Stimulated activated CD8-positive, alpha-beta memory T cell treated with anti-CD3 and anti-CD28 coated beads, Interleukin-4, amount 100 ng/mL, for 4 hours (primary cell): ENCODE results near the gene ANO1.

Experiments
- DNase-seq, 2 donors: peaks; one replicate each; pipeline ENCODE4 v3.0.0-alpha.2; 2020; ENCODE audit warnings: low read depth in 2 of 2, low spot score in 1 of 2

The ANO1 gene

DNA sequence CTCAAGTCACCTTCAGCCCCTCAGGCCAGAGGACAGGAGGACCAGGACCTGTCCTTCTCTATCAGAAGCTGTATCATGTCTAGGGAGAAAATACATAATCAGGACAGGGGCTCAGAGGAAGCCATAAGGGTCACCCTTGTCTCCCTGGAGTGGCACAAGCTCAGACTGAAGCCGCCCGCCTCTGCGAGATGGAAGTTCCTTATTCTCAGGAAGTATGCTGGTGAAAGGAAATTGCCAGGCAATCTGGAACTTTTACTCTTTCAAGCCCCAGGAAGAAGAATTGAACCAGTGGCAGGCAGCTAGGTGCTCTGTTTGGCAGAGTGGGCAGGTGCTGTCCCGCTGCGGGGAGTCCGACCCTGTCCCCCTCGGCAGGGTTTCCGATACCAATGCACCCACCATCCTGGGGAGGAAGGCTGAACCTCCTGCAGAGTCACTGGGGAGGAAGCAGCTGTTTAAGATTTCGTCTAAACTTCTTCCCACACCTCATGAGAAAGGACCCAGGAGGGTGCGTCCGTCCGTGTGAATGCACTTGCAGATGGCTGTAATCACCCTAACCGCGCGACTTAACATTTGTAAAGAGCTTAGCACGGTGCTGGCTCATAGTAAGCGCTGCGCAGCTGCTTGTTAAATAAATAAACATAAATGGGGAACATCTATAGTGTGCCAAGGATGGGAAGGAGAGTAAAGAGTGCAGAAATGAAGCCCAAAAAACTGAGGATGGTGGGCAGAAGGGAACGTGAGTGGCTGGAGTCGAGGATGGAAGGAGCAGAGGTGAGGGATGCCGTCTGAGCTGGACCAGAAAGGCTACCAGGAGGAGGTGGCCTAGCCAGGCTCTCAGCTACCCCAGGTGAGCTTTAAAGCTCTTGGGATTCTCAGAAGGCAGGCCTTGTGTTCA lies 5.0 kb upstream of the ANO1 start:
- no peak for DNase-seq

- DNase-seq: no peak
These were observed 4.2 kb upstream of the ANO1 start for GRCh38 chr11:70073871-70074371.

DNA sequence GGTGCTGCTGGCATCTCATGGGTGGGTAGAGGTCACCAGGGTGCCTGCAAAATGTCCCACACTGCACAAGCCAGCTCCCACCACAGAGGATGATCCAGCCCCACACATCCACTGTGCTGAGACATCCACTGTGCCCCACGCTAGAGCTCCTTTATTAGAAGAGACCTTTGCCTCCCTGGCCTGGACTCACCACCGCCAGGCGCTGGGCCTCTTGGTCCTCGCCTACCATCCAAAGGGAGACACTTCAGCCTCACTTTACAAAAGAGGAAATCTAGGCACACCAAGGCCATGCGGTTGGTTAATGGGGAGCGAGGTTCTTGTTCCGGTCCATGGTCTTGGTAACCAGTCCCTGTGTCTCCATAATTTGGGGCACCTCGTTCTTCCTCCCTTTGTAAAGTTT lies 3.4 kb upstream of the ANO1 start:
- no peak for DNase-seq

DNA sequence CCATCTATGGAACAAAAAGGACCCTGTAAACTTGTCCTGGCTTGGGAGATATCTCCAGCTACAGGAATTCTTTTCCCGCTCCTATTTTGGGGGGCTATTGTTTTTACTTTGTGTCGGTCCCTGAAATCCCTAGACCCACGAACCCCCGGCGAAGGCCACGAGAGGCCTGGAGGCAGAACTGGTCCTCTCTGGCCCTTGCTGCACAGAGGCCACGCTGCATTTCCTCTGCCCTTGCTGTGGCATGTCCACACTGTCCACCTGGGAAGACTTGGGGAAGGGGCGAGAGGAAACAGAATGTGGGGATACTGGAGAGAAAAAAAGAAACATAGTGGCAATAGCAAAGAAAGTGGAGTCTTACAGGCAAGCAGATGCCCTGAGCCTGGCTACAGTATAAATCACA lies 2.3 kb upstream of the ANO1 start:
- no peak for DNase-seq

DNA sequence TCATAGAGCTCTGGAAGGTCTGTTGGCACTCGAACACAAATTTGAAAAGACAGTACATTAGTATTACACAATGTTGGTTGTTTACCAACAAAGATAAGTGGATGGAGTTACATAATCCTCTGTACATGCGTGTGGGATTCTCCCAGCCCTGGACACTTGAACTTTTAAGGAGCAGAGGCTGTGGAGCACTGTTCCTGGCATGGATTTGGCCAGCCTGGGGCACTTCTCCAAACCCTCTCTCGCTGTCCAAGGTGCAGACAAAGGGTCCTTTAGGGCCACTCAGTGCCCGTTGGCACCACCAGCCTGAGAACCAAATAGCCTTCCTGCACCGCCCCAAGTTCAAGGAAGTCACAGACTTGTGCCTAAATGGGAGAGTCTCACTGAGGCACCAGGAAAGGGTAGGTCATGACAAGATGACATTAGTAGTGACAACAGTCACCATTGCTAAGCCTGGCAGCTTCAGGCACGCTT lies 1.6 kb upstream of the ANO1 start:
- no peak for DNase-seq

DNA sequence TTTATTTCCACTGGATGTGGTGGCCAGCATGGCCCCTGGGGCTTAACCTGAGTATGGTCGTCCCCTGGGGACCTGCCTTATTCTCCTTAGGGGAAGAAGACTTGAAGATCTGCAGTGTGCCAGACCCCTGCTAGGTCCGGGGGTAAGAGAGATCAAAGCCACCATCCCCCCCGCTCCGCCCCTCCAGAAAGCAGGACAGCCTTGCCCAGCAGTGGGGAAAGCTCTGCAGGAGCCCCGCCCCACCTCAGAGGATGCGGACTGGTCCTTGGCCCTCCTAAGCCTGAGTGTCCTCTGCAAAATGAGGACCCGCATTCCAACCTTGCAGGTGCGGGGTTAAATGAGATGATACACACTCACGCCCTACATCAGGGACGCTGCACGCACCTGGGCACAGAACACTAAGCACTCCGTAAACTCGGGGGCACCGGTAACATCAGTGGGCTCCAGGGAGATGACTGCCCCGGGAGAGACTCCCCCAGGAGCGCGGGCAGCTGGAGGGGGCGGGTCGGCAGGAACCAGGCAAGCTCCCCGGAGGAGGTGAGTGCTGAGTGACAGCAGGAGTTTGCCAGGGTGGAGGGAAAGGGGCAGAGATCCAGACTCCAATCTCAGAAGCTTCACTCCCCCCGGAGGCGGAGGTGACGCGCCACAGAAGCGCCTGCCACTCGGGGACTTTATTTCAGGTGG lies 564 bp upstream of the ANO1 start:
- DNase-seq: no peak

DNA sequence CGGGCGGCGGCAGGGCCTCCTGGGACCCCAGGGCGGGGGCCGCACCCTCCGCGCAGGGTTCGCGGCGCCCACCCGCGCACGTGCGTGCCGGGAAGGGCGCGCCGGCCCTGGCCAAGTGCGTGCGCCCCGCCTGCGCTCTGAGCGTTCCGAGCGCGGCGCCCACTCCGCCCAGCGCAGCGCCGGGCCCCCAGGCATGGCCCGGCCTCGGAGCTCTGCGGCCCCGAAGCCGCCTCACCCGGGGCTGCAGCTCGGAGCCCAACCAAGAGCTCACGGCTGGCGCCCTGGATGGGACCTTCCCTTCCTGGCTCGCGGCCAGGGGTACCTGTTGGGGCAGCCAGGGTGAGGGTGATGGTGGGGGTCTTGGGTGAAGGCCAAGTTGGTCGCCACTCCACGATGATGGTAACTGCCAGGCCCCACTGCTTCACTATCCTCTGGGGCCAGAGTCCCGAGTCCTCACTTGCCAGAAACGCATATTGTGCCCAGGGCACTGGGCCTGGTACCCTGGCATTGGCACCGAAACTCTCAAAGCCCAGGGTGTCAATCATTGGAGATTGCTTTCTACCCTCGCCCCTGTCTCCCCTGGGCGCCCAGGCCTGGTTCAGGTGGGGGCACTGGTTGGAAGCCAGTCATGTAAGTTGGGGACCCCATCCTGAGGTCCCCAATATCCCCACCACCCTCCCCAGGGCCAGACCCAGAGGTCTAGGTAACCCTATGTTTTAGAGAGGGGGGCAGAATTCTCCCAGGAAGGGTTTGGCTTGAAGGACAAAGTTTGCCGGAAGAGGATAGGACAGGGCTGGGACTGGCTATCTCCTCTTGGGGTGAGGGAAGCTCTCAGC lies 882 bp downstream of the ANO1 start:
- no peak for DNase-seq

- no peak for DNase-seq
These were observed 1.6 kb downstream of the ANO1 start for GRCh38 chr11:70079691-70080090.

DNA sequence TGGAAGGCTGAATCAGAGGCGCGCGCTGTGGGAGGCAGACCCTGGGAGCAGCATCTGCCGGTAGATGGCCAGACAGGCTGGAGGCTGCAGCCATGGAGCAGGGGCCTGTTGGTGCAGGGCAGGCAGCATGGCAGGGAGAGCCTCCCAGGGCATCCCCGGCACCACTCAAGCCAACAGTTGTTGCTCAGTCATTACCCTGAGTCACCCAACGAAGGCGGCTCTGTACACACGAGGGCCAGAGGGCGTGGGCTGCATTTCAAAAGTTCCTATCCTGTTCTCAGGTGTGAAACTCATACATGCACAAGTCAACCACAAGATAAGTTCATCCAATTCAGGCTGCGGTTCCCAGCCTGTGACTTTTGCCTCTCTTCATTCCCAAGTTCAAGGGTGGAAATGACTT lies 2.6 kb downstream of the ANO1 start:
- no peak for DNase-seq

GRCh38 chr11:70082829-70083228 lies 4.7 kb downstream of the ANO1 start:
- DNase-seq: no peak

GRCh38 chr11:70084046-70084984 lies 6.2 kb downstream of the ANO1 start:
- no peak for DNase-seq

- no peak for DNase-seq
These were observed 8.0 kb downstream of the ANO1 start for GRCh38 chr11:70085815-70086769.

DNA sequence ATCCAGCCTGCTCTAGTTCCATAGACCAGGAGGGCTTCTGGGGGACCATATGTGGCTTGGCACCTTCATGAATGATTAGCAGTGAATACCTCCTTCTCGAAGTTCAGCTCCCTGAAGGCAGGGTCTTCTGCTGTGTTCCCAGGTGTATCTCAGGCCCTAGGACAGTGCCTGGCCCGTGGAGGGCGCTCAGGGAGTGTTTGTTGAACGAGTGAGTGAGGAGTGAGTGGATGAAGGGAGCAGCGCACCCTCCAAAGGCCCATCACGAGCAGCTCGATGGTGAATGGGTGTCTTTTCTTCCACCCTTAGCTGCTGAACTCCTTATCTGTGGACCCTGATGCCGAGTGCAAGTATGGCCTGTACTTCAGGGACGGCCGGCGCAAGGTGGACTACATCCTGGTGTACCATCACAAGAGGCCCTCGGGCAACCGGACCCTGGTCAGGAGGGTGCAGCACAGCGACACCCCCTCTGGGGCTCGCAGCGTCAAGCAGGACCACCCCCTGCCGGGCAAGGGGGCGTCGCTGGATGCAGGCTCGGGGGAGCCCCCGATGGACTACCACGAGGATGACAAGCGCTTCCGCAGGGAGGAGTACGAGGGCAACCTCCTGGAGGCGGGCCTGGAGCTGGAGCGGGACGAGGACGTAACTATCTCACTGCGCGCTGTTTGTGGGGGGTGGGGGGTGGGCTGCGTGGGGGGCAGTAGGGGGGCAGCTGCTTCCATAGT lies 9.5 kb downstream of the ANO1 start:
- DNase-seq: no peak

GRCh38 chr11:70088735-70089250 lies 10.7 kb downstream of the ANO1 start:
- no peak for DNase-seq

DNA sequence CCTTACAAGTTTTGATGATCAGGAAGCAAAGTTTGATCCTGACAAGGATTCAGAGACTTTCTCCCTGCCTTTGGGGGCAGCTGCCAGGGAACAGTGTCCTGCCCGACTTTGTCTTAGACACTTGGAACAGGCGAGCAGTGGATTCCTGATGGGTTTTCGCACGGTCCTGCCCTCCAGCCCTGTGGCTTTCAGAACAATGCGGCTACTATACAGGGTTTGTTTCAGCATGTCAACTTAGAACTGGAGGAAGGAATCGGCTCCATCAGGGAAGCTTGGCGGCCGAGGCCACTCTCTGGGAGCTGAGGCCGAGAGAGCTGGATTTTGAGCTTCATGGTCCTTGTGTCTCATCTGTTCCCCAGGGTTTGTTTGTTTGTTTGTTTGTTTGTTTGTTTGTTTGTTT lies 11.5 kb downstream of the ANO1 start:
- no peak for DNase-seq

GRCh38 chr11:70090961-70091381 lies 12.9 kb downstream of the ANO1 start:
- DNase-seq: no peak

DNA sequence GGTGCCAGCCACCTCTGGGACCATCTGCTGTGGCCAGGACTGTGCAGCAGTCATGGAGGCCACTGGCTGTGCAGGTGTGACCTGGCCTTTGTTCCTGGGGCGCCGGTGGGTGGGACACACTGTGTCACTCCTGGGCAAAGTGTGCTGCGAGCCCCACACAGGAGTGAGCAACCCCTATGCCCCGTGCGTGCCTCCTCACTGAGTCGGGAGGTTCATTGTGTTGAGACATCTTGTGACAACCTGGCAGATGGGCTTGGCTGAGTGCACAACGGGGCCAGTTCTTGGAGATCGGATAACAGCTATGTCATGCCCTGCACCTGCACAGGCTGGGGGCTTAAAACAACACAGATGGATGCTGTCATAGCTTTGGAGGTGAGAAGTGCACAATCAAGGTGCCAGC lies 13.5 kb downstream of the ANO1 start:
- no peak for DNase-seq
